HEK293 (cell line): ENCODE data around the gene DXO.

Experiments
- PRDM1 ChIP-seq: fragments of 450-650 bp; formaldehyde crosslinking; IDR thresholded peaks from 2 replicates; pipeline ENCODE4; 2016; ENCODE audit warnings: missing biosample characterization, missing genetic modification characterization
- TF ChIP-seq, protein P1 (sequence below): fragments of 450-650 bp; formaldehyde crosslinking; IDR thresholded peaks from 2 replicates; pipeline ENCODE4 v1.5.1; 2016; ENCODE audit warnings: missing biosample characterization, missing genetic modification characterization, borderline replicate concordance
- TF ChIP-seq, protein P2 (sequence below): fragments of 450-650 bp; formaldehyde crosslinking; IDR thresholded peaks from 2 replicates; pipeline ENCODE4 v1.5.1; 2016; ENCODE audit warnings: missing biosample characterization, missing genetic modification characterization

DNA sequence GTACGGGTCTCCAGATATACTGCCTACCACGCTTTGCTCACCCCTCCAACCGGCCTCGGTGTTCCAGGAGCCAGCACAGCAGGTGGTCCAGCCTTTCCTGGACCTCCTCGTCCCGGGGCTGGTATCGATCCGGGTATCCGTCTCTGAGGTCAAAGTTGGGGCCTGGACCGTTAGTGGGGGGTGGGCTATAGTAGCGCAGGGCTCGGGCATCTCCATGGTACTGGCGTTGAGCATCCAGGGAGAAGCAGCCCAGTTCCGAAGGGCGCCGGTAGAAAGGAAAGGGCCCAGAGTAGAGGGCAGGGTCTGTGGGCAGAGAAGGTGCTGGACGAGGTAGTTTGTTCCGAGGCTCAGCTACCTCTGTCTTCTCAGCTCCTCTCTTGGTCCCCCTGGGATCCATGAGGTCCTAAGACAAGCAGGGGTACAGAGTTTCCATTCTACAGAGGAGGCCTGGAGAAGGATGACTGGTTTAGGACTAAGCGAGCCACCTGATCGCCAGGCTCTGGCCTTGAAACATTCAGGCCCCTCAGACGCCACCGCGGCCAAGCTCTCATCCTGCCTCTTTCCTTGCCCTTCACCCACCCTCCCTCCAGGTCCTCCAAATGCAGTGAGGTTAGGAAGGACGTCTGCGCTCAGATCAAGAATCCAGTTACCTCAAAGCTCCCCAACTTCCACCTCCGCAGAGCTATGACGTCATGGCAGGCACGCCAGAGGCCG is 502 bp downstream of the DXO start:
- TF ChIP-seq PRDM1 (tag by site-specific recombination), result no peak
- TF ChIP-seq, protein P1, sequence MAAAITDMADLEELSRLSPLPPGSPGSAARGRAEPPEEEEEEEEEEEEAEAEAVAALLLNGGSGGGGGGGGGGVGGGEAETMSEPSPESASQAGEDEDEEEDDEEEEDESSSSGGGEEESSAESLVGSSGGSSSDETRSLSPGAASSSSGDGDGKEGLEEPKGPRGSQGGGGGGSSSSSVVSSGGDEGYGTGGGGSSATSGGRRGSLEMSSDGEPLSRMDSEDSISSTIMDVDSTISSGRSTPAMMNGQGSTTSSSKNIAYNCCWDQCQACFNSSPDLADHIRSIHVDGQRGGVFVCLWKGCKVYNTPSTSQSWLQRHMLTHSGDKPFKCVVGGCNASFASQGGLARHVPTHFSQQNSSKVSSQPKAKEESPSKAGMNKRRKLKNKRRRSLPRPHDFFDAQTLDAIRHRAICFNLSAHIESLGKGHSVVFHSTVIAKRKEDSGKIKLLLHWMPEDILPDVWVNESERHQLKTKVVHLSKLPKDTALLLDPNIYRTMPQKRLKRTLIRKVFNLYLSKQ (tag by site-specific recombination), result no peak
- TF ChIP-seq, protein P2, sequence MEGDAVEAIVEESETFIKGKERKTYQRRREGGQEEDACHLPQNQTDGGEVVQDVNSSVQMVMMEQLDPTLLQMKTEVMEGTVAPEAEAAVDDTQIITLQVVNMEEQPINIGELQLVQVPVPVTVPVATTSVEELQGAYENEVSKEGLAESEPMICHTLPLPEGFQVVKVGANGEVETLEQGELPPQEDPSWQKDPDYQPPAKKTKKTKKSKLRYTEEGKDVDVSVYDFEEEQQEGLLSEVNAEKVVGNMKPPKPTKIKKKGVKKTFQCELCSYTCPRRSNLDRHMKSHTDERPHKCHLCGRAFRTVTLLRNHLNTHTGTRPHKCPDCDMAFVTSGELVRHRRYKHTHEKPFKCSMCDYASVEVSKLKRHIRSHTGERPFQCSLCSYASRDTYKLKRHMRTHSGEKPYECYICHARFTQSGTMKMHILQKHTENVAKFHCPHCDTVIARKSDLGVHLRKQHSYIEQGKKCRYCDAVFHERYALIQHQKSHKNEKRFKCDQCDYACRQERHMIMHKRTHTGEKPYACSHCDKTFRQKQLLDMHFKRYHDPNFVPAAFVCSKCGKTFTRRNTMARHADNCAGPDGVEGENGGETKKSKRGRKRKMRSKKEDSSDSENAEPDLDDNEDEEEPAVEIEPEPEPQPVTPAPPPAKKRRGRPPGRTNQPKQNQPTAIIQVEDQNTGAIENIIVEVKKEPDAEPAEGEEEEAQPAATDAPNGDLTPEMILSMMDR, result no peak
